SH-SY5Y (cell line): ENCODE measurements around the gene FXR2.

Source experiments
- GATA2 ChIP-seq: IDR thresholded peaks from 2 replicates; pipeline ENCODE4 v1.6.1; 2011; ENCODE audit warnings: mild to moderate bottlenecking, low read depth, low read length
- GATA3 ChIP-seq: IDR thresholded peaks from 2 replicates; pipeline ENCODE4 v1.6.1; 2011; ENCODE audit warnings: low read depth, mild to moderate bottlenecking, low read length, moderate library complexity

GRCh38 chr17:7574176-7574953 lies 40.3 kb downstream of the FXR2 start:
- no peak for TF ChIP-seq GATA2
- no peak for TF ChIP-seq GATA3
